GM21717 (cell line): ENCODE data around the gene CBX8.

Experiments used
- ATAC-seq: cut with Tn5 transposase; IDR thresholded peaks from one replicate; pipeline ENCODE4 v1.9.1; 2021; ENCODE audit warnings: mild to moderate bottlenecking, moderate library complexity; ENCODE audit not compliant: unreplicated experiment

The CBX8 gene

GRCh38 chr17:79835953-79836509, 39.2 kb upstream of the CBX8 start:
- ATAC-seq, result no peak

GRCh38 chr17:79835470-79835899, 38.6 kb upstream of the CBX8 start:
- no peak for ATAC-seq

GRCh38 chr17:79834565-79835469, 37.9 kb upstream of the CBX8 start:
- no peak for ATAC-seq

- ATAC-seq, result no peak
These were observed 37.1 kb upstream of the CBX8 start for GRCh38 chr17:79833744-79834564.

- no peak for ATAC-seq
These were observed 36.2 kb upstream of the CBX8 start for GRCh38 chr17:79833110-79833450.

GRCh38 chr17:79832218-79833109, 35.6 kb upstream of the CBX8 start:
- no peak for ATAC-seq

- no peak for ATAC-seq
These were observed 34.7 kb upstream of the CBX8 start for GRCh38 chr17:79831265-79832217.

- ATAC-seq, result no peak
These were observed 33.9 kb upstream of the CBX8 start for GRCh38 chr17:79830763-79831264.

- ATAC-seq, result no peak
These were observed 33.4 kb upstream of the CBX8 start for GRCh38 chr17:79830303-79830702.

- ATAC-seq, result no peak
These were observed 32.6 kb upstream of the CBX8 start for GRCh38 chr17:79829457-79829856.

GRCh38 chr17:79829004-79829403, 32.1 kb upstream of the CBX8 start:
- no peak for ATAC-seq

- no peak for ATAC-seq
These were observed 30.1 kb upstream of the CBX8 start for GRCh38 chr17:79826841-79827578.

GRCh38 chr17:79826204-79826680, 29.4 kb upstream of the CBX8 start:
- no peak for ATAC-seq

GRCh38 chr17:79825580-79825921, 28.7 kb upstream of the CBX8 start:
- no peak for ATAC-seq

- no peak for ATAC-seq
These were observed 28.2 kb upstream of the CBX8 start for GRCh38 chr17:79824893-79825579.

- no peak for ATAC-seq
These were observed 27.4 kb upstream of the CBX8 start for GRCh38 chr17:79824234-79824633.

- ATAC-seq, result no peak
These were observed 25.8 kb upstream of the CBX8 start for GRCh38 chr17:79822583-79823124.
